DND-41 (cell line): ENCODE measurements around the gene GTF3C1.

ENCODE experiments used
- ATAC-seq: fragments of 200-7000 bp; cut with Tn5 transposase; 3 replicates; pipeline ENCODE4 v1.9.1; 2021; ENCODE audit warnings: low read depth; ENCODE audit not compliant: insufficient read depth
- DNase-seq: peaks from one replicate; pipeline ENCODE4 v3.0.0-alpha.2; 2020
- H2AFZ ChIP-seq: 2 replicates; pipeline ENCODE4 v1.6.0; 2012; ENCODE audit warnings: low read depth, low read length
- H3K27ac ChIP-seq: 2 replicates; pipeline ENCODE4 v1.5.1; 2012; ENCODE audit warnings: low read length, inconsistent platforms
- H3K27me3 ChIP-seq: fragments of 200-600 bp; sonication (generic); 2 replicates; pipeline ENCODE4 v1.6.0; 2012; ENCODE audit warnings: low read length, mild to moderate bottlenecking, inconsistent platforms; ENCODE audit not compliant: insufficient read depth, poor library complexity
- H3K36me3 ChIP-seq: 2 replicates; pipeline ENCODE4 v1.5.1; 2012; ENCODE audit warnings: low read length, inconsistent platforms; ENCODE audit not compliant: insufficient read depth
- H3K4me1 ChIP-seq: 2 replicates; pipeline ENCODE4 v1.5.1; 2012; ENCODE audit warnings: mild to moderate bottlenecking, low read length; ENCODE audit not compliant: insufficient read depth
- H3K4me2 ChIP-seq: 2 replicates; pipeline ENCODE4 v1.6.0; 2012; ENCODE audit warnings: mild to moderate bottlenecking, moderate library complexity, low read length, inconsistent platforms; ENCODE audit not compliant: insufficient read depth
- H3K4me3 ChIP-seq, 2 experiments: fragments of 200-600 bp in 1 of 2; shearing (Covaris generic) in 1 of 2; 2 replicates each; pipeline ENCODE4 v1.5.1; 2012 to 2016; ENCODE audit warnings: inconsistent platforms in 2 of 2, low read length in 2 of 2, mild to moderate bottlenecking in 2 of 2, low read depth in 1 of 2, moderate library complexity in 1 of 2
- H3K79me2 ChIP-seq: 2 replicates; pipeline ENCODE4 v1.6.0; 2012; ENCODE audit warnings: low read length, inconsistent platforms; ENCODE audit not compliant: insufficient read depth
- H3K9ac ChIP-seq: 2 replicates; pipeline ENCODE4 v1.6.0; 2012; ENCODE audit warnings: low read depth, mild to moderate bottlenecking, inconsistent platforms, low read length, moderate library complexity
- H3K9me3 ChIP-seq: 2 replicates; pipeline ENCODE4 v1.5.1; 2012; ENCODE audit warnings: low read length, moderate library complexity, mild to moderate bottlenecking, inconsistent platforms; ENCODE audit not compliant: insufficient read depth, severe bottlenecking
- H4K20me1 ChIP-seq: 2 replicates; pipeline ENCODE4 v1.6.0; 2012; ENCODE audit warnings: low read length; ENCODE audit not compliant: insufficient read depth
- EZH2 ChIP-seq: IDR thresholded peaks from 3 replicates; pipeline ENCODE4 v1.6.1; 2012; ENCODE audit warnings: borderline replicate concordance, low read depth, mild to moderate bottlenecking, moderate library complexity, low read length, inconsistent platforms; ENCODE audit not compliant: severe bottlenecking
- TF ChIP-seq, protein P1 (sequence below): IDR thresholded peaks from 2 replicates; pipeline ENCODE4 v1.5.1; 2012; ENCODE audit warnings: borderline replicate concordance, low read length, moderate library complexity, mild to moderate bottlenecking; ENCODE audit not compliant: poor library complexity, severe bottlenecking; ENCODE audit errors: extremely low read depth

Gene GTF3C1

DNA sequence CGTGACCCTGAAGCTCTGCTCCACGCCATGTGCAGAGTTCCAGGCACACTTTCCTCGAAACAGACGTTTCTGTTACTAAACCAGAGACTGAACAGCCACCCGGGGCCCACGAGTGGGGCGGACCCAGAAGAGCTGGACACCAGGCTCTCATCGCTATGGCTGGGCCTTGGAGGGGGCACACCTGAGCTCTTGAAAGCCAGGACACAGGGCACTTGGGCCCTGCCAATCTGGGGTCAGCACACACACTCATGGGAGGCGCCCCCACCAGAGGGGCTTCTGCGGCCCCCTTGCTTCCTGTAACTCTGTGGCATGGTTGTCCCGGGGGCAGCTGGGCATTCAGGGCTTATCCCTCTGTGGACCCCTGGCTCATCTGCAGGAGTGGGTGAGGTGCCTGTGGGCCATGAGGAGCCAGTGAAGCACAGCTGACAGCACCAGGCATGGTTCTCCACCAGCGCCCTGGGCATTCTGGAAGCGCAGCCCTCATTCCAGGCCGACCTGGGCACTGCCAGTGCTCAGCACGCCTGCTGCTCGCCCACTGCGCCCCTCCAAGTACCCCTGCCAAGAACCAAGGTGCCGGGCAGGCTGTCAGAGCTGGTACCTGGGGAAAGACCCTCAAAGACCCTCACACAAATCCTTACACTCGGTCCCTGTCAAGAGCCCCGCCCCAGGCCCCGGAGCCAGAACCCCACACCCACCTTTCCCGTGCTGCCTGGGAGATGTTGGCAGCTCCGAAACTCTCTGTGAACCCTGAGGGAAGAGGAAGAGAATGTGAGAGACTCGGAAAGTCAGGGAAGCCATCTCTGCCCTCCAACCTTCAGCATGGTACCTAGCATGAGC lies 86.6 kb downstream of the GTF3C1 start:
- Histone ChIP-seq H3K79me2 (no peaks in the 10 kb centered on the region), H2AFZ (no peak overlapping the region), H3K4me1 (no peaks in the 10 kb centered on the region), H3K27me3 (no peaks in the 10 kb centered on the region), H3K36me3 (peaks cover 74% of the 10 kb centered on the region), H3K4me2 (no peak overlapping the region), H3K9me3 (no peaks in the 10 kb centered on the region), H3K4me3 (no peak overlapping the region), H4K20me1 (no peaks in the 10 kb centered on the region), H3K27ac (no peak overlapping the region), H3K9ac (no peak overlapping the region)
- TF ChIP-seq, protein P1, sequence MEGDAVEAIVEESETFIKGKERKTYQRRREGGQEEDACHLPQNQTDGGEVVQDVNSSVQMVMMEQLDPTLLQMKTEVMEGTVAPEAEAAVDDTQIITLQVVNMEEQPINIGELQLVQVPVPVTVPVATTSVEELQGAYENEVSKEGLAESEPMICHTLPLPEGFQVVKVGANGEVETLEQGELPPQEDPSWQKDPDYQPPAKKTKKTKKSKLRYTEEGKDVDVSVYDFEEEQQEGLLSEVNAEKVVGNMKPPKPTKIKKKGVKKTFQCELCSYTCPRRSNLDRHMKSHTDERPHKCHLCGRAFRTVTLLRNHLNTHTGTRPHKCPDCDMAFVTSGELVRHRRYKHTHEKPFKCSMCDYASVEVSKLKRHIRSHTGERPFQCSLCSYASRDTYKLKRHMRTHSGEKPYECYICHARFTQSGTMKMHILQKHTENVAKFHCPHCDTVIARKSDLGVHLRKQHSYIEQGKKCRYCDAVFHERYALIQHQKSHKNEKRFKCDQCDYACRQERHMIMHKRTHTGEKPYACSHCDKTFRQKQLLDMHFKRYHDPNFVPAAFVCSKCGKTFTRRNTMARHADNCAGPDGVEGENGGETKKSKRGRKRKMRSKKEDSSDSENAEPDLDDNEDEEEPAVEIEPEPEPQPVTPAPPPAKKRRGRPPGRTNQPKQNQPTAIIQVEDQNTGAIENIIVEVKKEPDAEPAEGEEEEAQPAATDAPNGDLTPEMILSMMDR, result no peak
- no peak for TF ChIP-seq EZH2
- DNase-seq (no peak), ATAC-seq (no peak)

DNA sequence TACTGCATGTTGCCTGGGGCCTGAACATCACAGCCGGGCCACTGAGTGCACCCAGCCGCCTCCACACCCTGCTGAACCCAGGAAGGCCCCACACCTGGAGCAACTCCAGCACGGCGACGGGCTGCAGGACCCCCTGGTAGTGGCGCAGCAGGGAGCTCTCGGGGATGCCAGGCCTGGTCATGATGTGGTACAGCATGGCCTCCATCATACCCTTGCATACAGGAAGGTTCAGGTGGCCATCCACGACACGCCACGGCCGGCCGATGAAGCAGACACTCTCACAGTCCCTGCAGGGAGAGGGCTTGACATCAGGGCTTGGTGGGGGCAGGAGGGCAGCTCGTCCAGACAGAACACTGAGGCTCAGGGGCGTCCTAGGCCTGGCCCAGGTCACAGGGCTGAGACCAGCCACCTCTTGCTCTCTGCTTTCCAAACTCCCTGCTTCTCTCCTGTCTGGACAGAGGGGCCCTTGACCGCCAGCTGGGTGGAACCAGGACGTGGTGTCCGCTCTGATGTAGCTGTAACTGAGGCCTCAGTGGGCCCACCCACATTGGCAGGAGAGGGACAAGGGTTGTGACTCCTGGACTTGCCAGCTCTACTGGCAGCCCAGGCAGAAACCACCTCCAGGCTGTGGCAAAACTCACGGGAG lies 87.4 kb downstream of the GTF3C1 start:
- H2AFZ ChIP-seq, result no peak overlapping the region
- peaks cover 67% of the 10 kb centered on the region for H3K36me3 ChIP-seq
- H3K9ac ChIP-seq, result no peak overlapping the region
- DNase-seq (no peak), ATAC-seq (no peak)
- H3K4me3 ChIP-seq, result no peak overlapping the region
- no peaks in the 10 kb centered on the region for H3K79me2 ChIP-seq
- no peaks in the 10 kb centered on the region for H4K20me1 ChIP-seq
- TF ChIP-seq, protein P1, result no peak
- no peak for TF ChIP-seq EZH2
- no peaks in the 10 kb centered on the region for H3K27me3 ChIP-seq
- no peaks in the 10 kb centered on the region for H3K4me1 ChIP-seq
- H3K9me3 ChIP-seq, result no peaks in the 10 kb centered on the region
- no peak overlapping the region for H3K4me2 ChIP-seq
- H3K27ac ChIP-seq, result no peak overlapping the region

GRCh38 chr16:27461483-27462171 lies 88.1 kb downstream of the GTF3C1 start:
- Histone ChIP-seq H3K4me1 (peaks cover 7% of the 10 kb centered on the region), H3K79me2 (no peaks in the 10 kb centered on the region), H3K4me2 (no peak overlapping the region), H3K4me3 (no peak overlapping the region), H3K36me3 (peaks cover 60% of the 10 kb centered on the region), H3K27me3 (no peaks in the 10 kb centered on the region), H3K9ac (no peak overlapping the region), H3K27ac (no peak overlapping the region), H2AFZ (no peak overlapping the region), H3K9me3 (no peaks in the 10 kb centered on the region), H4K20me1 (no peaks in the 10 kb centered on the region)
- no peak for TF ChIP-seq EZH2
- TF ChIP-seq, protein P1, result no peak
- ATAC-seq, result no peak
- DNase-seq, result no peak
